ENCODE data around the gene FOSL1.

- TF ChIP-seq, protein P1, sequence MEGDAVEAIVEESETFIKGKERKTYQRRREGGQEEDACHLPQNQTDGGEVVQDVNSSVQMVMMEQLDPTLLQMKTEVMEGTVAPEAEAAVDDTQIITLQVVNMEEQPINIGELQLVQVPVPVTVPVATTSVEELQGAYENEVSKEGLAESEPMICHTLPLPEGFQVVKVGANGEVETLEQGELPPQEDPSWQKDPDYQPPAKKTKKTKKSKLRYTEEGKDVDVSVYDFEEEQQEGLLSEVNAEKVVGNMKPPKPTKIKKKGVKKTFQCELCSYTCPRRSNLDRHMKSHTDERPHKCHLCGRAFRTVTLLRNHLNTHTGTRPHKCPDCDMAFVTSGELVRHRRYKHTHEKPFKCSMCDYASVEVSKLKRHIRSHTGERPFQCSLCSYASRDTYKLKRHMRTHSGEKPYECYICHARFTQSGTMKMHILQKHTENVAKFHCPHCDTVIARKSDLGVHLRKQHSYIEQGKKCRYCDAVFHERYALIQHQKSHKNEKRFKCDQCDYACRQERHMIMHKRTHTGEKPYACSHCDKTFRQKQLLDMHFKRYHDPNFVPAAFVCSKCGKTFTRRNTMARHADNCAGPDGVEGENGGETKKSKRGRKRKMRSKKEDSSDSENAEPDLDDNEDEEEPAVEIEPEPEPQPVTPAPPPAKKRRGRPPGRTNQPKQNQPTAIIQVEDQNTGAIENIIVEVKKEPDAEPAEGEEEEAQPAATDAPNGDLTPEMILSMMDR (IDR thresholded peaks at IDR 0.05 in 2 of 3, conservative IDR thresholded peaks at IDR 0.05 in 1 of 3; ENCODE audit: borderline replicate concordance in 1 of 3, insufficient read depth in 1 of 3, low read depth in 2 of 3, low read length in 2 of 3) = no peak
- TF ChIP-seq EZH2 (IDR thresholded peaks at IDR 0.05) (no peak), RAD21 (IDR thresholded peaks at IDR 0.05; ENCODE audit: low read depth) (no peak), CBX3 (IDR thresholded peaks at IDR 0.05; ENCODE audit: low read depth) (no peak), ZFX (IDR thresholded peaks at IDR 0.05) (peak; percentile 61), ZNF274 (IDR thresholded peaks at IDR 0.05; ENCODE audit: low read depth, low read length) (no peak), POLR2A (IDR thresholded peaks at IDR 0.05; ENCODE audit: borderline replicate concordance, extremely low read depth, insufficient read depth, insufficient read length) (no peak), POLR2AphosphoS5 (IDR thresholded peaks at IDR 0.05; ENCODE audit: low read depth, low read length) (no peak), JUND (IDR thresholded peaks at IDR 0.05) (no peak), YY1 (IDR thresholded peaks at IDR 0.05; ENCODE audit: extremely low read depth, insufficient replicate concordance, low read depth, low read length) (no peak)
- TF ChIP-seq, protein P2, sequence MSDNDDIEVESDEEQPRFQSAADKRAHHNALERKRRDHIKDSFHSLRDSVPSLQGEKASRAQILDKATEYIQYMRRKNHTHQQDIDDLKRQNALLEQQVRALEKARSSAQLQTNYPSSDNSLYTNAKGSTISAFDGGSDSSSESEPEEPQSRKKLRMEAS (IDR thresholded peaks at IDR 0.05) = no peak
- TF ChIP-seq, protein P3, sequence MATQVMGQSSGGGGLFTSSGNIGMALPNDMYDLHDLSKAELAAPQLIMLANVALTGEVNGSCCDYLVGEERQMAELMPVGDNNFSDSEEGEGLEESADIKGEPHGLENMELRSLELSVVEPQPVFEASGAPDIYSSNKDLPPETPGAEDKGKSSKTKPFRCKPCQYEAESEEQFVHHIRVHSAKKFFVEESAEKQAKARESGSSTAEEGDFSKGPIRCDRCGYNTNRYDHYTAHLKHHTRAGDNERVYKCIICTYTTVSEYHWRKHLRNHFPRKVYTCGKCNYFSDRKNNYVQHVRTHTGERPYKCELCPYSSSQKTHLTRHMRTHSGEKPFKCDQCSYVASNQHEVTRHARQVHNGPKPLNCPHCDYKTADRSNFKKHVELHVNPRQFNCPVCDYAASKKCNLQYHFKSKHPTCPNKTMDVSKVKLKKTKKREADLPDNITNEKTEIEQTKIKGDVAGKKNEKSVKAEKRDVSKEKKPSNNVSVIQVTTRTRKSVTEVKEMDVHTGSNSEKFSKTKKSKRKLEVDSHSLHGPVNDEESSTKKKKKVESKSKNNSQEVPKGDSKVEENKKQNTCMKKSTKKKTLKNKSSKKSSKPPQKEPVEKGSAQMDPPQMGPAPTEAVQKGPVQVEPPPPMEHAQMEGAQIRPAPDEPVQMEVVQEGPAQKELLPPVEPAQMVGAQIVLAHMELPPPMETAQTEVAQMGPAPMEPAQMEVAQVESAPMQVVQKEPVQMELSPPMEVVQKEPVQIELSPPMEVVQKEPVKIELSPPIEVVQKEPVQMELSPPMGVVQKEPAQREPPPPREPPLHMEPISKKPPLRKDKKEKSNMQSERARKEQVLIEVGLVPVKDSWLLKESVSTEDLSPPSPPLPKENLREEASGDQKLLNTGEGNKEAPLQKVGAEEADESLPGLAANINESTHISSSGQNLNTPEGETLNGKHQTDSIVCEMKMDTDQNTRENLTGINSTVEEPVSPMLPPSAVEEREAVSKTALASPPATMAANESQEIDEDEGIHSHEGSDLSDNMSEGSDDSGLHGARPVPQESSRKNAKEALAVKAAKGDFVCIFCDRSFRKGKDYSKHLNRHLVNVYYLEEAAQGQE (IDR thresholded peaks at IDR 0.05; ENCODE audit: low read depth) = no peak
Measured at GRCh38 chr11:65859812-65860277, 40.3 kb downstream of the FOSL1 start.
